ENCODE measurements around the gene GNAQ. TPM values are rescaled to one million over a fixed set of nuclear protein-coding genes. Genes with fewer than 3 reads are reported as not detected.
A peak's percentile ranks its signal among the peaks of the same experiment; 100 is the strongest.

GNAQ gene
- total and polyA plus RNA-seq, 2 of the 4 experiments (the other 2 are of a cell fraction) = 23.1 to 50.7 TPM

GRCh38 chr9:77951369-77951768 is 80.2 kb downstream of the GNAQ start:
- Histone ChIP-seq H3K4me3 (ENCODE audit: insufficient read depth, low read depth, low read length) (no peak overlapping the region), H3K79me1 (ENCODE audit: low read depth in 1 of 2, low read length in 2 of 2) (peaks cover 36 to 69% of the 10 kb centered on the region in 2 experiments), H4K8ac (ENCODE audit: low read depth in 2 of 2, low read length in 2 of 2) (no peak overlapping the region; a peak in 1 of 4 replicates), H3K4me1 (ENCODE audit: control insufficient read depth, insufficient read depth, low read length) (peaks cover 18% of the 10 kb centered on the region), H3K18ac (ENCODE audit: low read depth, low read length) (no peak overlapping the region), H4K20me1 (ENCODE audit: insufficient read depth, low read length) (peaks cover 49% of the 10 kb centered on the region; the same call in 1 of the 2 replicates), H3K36me3 (ENCODE audit: control insufficient read depth, insufficient read depth, low read length) (no peaks in the 10 kb centered on the region), H3K4ac (ENCODE audit: low read depth, low read length) (no peak overlapping the region), H2BK20ac (ENCODE audit: low read depth, low read length) (no peak overlapping the region), H2AK5ac (ENCODE audit: low read depth, low read length) (no peak overlapping the region), H3K56ac (ENCODE audit: extremely low read depth, insufficient read depth, low read length) (no peak overlapping the region), H4K91ac (ENCODE audit: insufficient read depth, low read depth, low read length) (no peak overlapping the region), H2BK15ac (ENCODE audit: low read depth, low read length) (no peak overlapping the region), H3K9me3 (ENCODE audit: control insufficient read depth, insufficient read depth, low read length) (no peaks in the 10 kb centered on the region), H2AFZ (replicated peaks; ENCODE audit: low read length, poor library complexity) (no peak overlapping the region), H3K23ac (ENCODE audit: low read depth, low read length) (no peak overlapping the region), H3K27ac (ENCODE audit: insufficient read depth, low read length) (no peak overlapping the region), H2BK5ac (ENCODE audit: low read depth, low read length, poor library complexity, severe bottlenecking) (no peak overlapping the region), H2AK9ac (replicated peaks; ENCODE audit: low read depth, low read length, poor library complexity) (no peak overlapping the region), H3K9me1 (ENCODE audit: insufficient read depth, low read length) (peaks cover 37% of the 10 kb centered on the region), H3K4me2 (ENCODE audit: low read depth, low read length) (no peak overlapping the region), H4K5ac (ENCODE audit: low read depth, low read length) (no peak overlapping the region), H3K9ac (ENCODE audit: low read depth, low read length) (no peak overlapping the region), H3K14ac (replicated peaks; ENCODE audit: low read depth, low read length) (0 out of 2 replicates have a peak overlapping the region, but pooled peaks have one; percentile 40), H2BK120ac (ENCODE audit: low read depth, low read length) (no peak overlapping the region), H3K27me3 (ENCODE audit: control insufficient read depth, insufficient read depth, low read length) (no peaks in the 10 kb centered on the region)
- dilution Hi-C loops (cut with HindIII; ENCODE audit: low sequenced_read_pairs, unreplicated experiment) (no loop called here), intact Hi-C loops (cut with micrococcal nuclease) (no loop called here), in situ Hi-C loops (cut with MboI; ENCODE audit: low sequenced_read_pairs) (no loop called here)
- ChIA-PET POLR2A (ENCODE audit: unreplicated experiment) (interaction anchor here (0.5 kb wide), 1 partner anchor 1907 kb away, joined by 3 read pairs; no protein-coding TSS in a partner anchor), CTCF (interaction anchor here (0.6 to 1.0 kb wide), 2 partner anchors 10 to 1649 kb away, joined by 3 read pairs; no protein-coding TSS in a partner anchor)
- DNase-seq (no peak), ATAC-seq (ENCODE audit: low read depth) (no peak)
- TF ChIP-seq USF2 (IDR thresholded peaks at IDR 0.05; ENCODE audit: low read depth, low read length) (no peak), CEBPB (IDR thresholded peaks at IDR 0.05; ENCODE audit: low read depth, low read length) (no peak), CTCF (conservative IDR thresholded peaks at IDR 0.05; ENCODE audit: low read depth, low read length) (no peak)
- BruUV-seq (replicated peaks) = no TSS peak
- no CpG with 5 or more reads among the region's 1 CpG for WGBS, 2 experiments (ENCODE audit: extremely low coverage in 2 of 2, insufficient read length in 1 of 2)

All from IMR-90 (cell line).